ENCODE data around the gene UVRAG.

The UVRAG gene

GRCh38 chr11:76162336-76163288 is 347.6 kb downstream of the UVRAG start:
- peak overlapping the region; percentile 7 for H2BK12ac ChIP-seq (ENCODE audit: low read length)
- peak overlapping the region; percentile 81 for H3K18ac ChIP-seq (ENCODE audit: low read length)
- no peak overlapping the region for H2AFZ ChIP-seq (ENCODE audit: low read length)
- H3K27me3 ChIP-seq (ENCODE audit: control insufficient read depth in 3 of 3, insufficient read depth in 3 of 3, low read depth in 1 of 3, low read length in 3 of 3), result peaks cover 0 to 38% (median 0%) of the 10 kb centered on the region in 3 experiments
- no peak for DNase-seq (ENCODE audit: low spot score)
- H2AK5ac ChIP-seq (ENCODE audit: low read depth, low read length), result peak overlapping the region; percentile 83
- H3K23ac ChIP-seq (ENCODE audit: low read depth, low read length, poor library complexity), result peak overlapping the region; percentile 87
- no peak overlapping the region for H2BK5ac ChIP-seq (ENCODE audit: low read length)
- no peak overlapping the region for H3K27ac ChIP-seq (replicated peaks; ENCODE audit: low read length)
- H3K79me1 ChIP-seq (ENCODE audit: low read depth, low read length), result no peaks in the 10 kb centered on the region
- H3K9ac ChIP-seq (ENCODE audit: low read depth, low read length, poor library complexity), result no peak overlapping the region
- peak overlapping the region; percentile 20 for H2BK15ac ChIP-seq (ENCODE audit: low read length)
- no peak overlapping the region for H3K4me3 ChIP-seq (ENCODE audit: low read length in 2 of 2)
- H3K4me1 ChIP-seq (ENCODE audit: control insufficient read depth in 2 of 2, insufficient read depth in 1 of 2, low read depth in 1 of 2, low read length in 2 of 2), result peaks cover 0 to 3% of the 10 kb centered on the region in 2 donors
- H4K8ac ChIP-seq (ENCODE audit: low read depth, low read length), result no peak overlapping the region
- no peak overlapping the region for H3K4ac ChIP-seq (ENCODE audit: low read length)
- H3K36me3 ChIP-seq (replicated peaks in 1 of 2; ENCODE audit: control insufficient read depth in 2 of 2, insufficient read depth in 2 of 2, low read length in 2 of 2), result no peaks in the 10 kb centered on the region
- peak overlapping the region; percentile 14 for H4K91ac ChIP-seq (ENCODE audit: low read depth, low read length, poor library complexity)
- H2BK120ac ChIP-seq (ENCODE audit: low read depth, low read length), result no peak overlapping the region
- H3K4me2 ChIP-seq (ENCODE audit: insufficient read depth, low read length, poor library complexity, severe bottlenecking), result no peak overlapping the region
- H3K14ac ChIP-seq (ENCODE audit: low read length), result peak overlapping the region; percentile 95
- no peaks in the 10 kb centered on the region for H3K9me3 ChIP-seq (replicated peaks in 1 of 2; ENCODE audit: control insufficient read depth in 2 of 2, insufficient read depth in 1 of 2, low read depth in 1 of 2, low read length in 2 of 2)
- WGBS, 2 donors (ENCODE audit: extremely low coverage in 2 of 2, insufficient read length in 2 of 2, insufficient replicate concordance in 1 of 2), result no CpG with 5 or more reads among the region's 15 CpGs

DNA sequence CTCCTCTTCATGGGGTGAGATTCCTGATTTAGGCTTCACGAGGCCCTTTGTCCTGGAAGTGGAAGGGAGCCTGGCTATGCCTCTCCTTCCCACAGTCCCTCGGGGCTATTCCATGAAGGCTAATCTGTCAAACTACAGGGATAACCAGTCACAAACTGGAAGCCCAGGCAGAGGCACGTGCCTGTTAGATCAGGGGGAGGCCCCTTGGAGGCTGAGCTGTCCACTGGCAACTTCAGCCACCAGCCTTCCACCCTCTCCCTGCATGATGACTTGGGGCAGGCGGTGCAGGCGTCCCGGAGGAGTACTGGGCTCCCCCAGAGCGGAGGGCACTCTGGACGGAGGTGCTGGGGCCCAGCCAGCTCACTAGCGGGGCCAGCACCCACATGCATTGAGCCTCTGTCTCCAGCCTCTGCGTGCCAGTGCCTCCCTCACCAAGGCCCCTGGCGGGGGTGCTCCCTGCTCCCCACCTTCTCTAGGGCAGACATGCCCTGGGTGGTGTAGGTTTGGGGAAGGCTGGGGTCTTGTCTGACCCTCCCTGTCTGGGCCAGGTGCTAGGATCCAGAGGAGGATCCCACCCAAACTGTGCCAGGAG is 348.4 kb downstream of the UVRAG start:
- Histone ChIP-seq H2BK120ac (ENCODE audit: low read depth, low read length) (no peak overlapping the region), H3K79me1 (ENCODE audit: low read depth, low read length) (no peaks in the 10 kb centered on the region), H3K23ac (ENCODE audit: low read depth, low read length, poor library complexity) (peak overlapping the region; percentile 13), H2BK12ac (ENCODE audit: low read length) (no peak overlapping the region), H2BK5ac (ENCODE audit: low read length) (no peak overlapping the region), H4K8ac (ENCODE audit: low read depth, low read length) (no peak overlapping the region), H3K4me3 (ENCODE audit: low read length in 2 of 2) (no peak overlapping the region), H3K18ac (ENCODE audit: low read length) (peak overlapping the region; percentile 27), H4K91ac (ENCODE audit: low read depth, low read length, poor library complexity) (no peak overlapping the region), H2BK15ac (ENCODE audit: low read length) (peak overlapping the region; percentile 21), H3K9ac (ENCODE audit: low read depth, low read length, poor library complexity) (no peak overlapping the region), H3K27me3 (ENCODE audit: control insufficient read depth in 3 of 3, insufficient read depth in 3 of 3, low read depth in 1 of 3, low read length in 3 of 3) (peaks cover 0 to 38% (median 0%) of the 10 kb centered on the region in 3 experiments), H3K14ac (ENCODE audit: low read length) (no peak overlapping the region), H3K4me2 (ENCODE audit: insufficient read depth, low read length, poor library complexity, severe bottlenecking) (no peak overlapping the region), H3K4me1 (ENCODE audit: control insufficient read depth in 2 of 2, insufficient read depth in 1 of 2, low read depth in 1 of 2, low read length in 2 of 2) (peaks cover 0 to 3% of the 10 kb centered on the region in 2 donors), H2AK5ac (ENCODE audit: low read depth, low read length) (peak overlapping the region; percentile 49), H3K4ac (ENCODE audit: low read length) (no peak overlapping the region), H3K27ac (replicated peaks; ENCODE audit: low read length) (no peak overlapping the region), H2AFZ (ENCODE audit: low read length) (no peak overlapping the region), H3K36me3 (replicated peaks in 1 of 2; ENCODE audit: control insufficient read depth in 2 of 2, insufficient read depth in 2 of 2, low read length in 2 of 2) (no peaks in the 10 kb centered on the region), H3K9me3 (replicated peaks in 1 of 2; ENCODE audit: control insufficient read depth in 2 of 2, insufficient read depth in 1 of 2, low read depth in 1 of 2, low read length in 2 of 2) (no peaks in the 10 kb centered on the region)
- WGBS, 2 donors (ENCODE audit: extremely low coverage in 2 of 2, insufficient read length in 2 of 2, insufficient replicate concordance in 1 of 2), result no CpG with 5 or more reads among the region's 11 CpGs
- no peak for DNase-seq (ENCODE audit: low spot score)

DNA sequence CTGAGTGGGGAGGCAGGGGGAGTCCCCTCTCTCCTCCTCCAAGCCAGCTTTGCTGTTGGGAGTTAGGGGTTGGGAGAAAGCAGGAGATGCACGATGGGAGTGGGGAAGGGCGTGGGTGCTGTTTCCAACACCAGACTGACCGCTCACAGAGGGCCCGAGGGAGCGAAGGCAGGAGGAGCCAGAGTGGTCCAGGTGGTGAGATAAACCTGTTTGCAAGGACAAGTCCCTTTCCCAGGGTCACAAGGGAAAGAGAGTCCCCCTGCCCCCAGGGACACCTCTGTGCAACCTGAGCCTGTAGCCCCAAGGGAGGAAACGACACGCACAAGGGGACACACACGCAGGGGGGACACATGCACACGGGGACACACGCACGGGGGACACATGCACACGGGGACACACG is 349.1 kb downstream of the UVRAG start:
- peaks cover 0 to 40% (median 0%) of the 10 kb centered on the region in 3 experiments for H3K27me3 ChIP-seq (ENCODE audit: control insufficient read depth in 3 of 3, insufficient read depth in 3 of 3, low read depth in 1 of 3, low read length in 3 of 3)
- no peaks in the 10 kb centered on the region for H3K79me1 ChIP-seq (ENCODE audit: low read depth, low read length)
- no peaks in the 10 kb centered on the region for H3K9me3 ChIP-seq (replicated peaks in 1 of 2; ENCODE audit: control insufficient read depth in 2 of 2, insufficient read depth in 1 of 2, low read depth in 1 of 2, low read length in 2 of 2)
- H3K4ac ChIP-seq (ENCODE audit: low read length), result no peak overlapping the region
- peak overlapping the region; percentile 82 for H3K23ac ChIP-seq (ENCODE audit: low read depth, low read length, poor library complexity)
- H2AFZ ChIP-seq (ENCODE audit: low read length), result no peak overlapping the region
- H4K91ac ChIP-seq (ENCODE audit: low read depth, low read length, poor library complexity), result no peak overlapping the region
- no peak overlapping the region for H4K8ac ChIP-seq (ENCODE audit: low read depth, low read length)
- H3K18ac ChIP-seq (ENCODE audit: low read length), result peak overlapping the region; percentile 75
- peak overlapping the region; percentile 49 for H2AK5ac ChIP-seq (ENCODE audit: low read depth, low read length)
- H2BK12ac ChIP-seq (ENCODE audit: low read length), result no peak overlapping the region
- H3K9ac ChIP-seq (ENCODE audit: low read depth, low read length, poor library complexity), result no peak overlapping the region
- no peaks in the 10 kb centered on the region for H3K36me3 ChIP-seq (replicated peaks in 1 of 2; ENCODE audit: control insufficient read depth in 2 of 2, insufficient read depth in 2 of 2, low read length in 2 of 2)
- H2BK120ac ChIP-seq (ENCODE audit: low read depth, low read length), result no peak overlapping the region
- DNase-seq (ENCODE audit: low spot score), result no peak
- H3K4me3 ChIP-seq (ENCODE audit: low read length in 2 of 2), result no peak overlapping the region
- peak overlapping the region; percentile 73 for H3K14ac ChIP-seq (ENCODE audit: low read length)
- no peak overlapping the region for H3K27ac ChIP-seq (replicated peaks; ENCODE audit: low read length)
- H3K4me2 ChIP-seq (ENCODE audit: insufficient read depth, low read length, poor library complexity, severe bottlenecking), result no peak overlapping the region
- H2BK15ac ChIP-seq (ENCODE audit: low read length), result peak overlapping the region; percentile 21
- H3K4me1 ChIP-seq (ENCODE audit: control insufficient read depth in 2 of 2, insufficient read depth in 1 of 2, low read depth in 1 of 2, low read length in 2 of 2), result peaks cover 0 to 3% of the 10 kb centered on the region in 2 donors
- H2BK5ac ChIP-seq (ENCODE audit: low read length), result no peak overlapping the region
- no CpG with 5 or more reads among the region's 13 CpGs for WGBS, 2 donors (ENCODE audit: extremely low coverage in 2 of 2, insufficient read length in 2 of 2, insufficient replicate concordance in 1 of 2)

Data from neuronal stem cell (in vitro differentiated cells).